MM.1S (cell line): ENCODE data around the gene POFUT2.
A peak's percentile ranks its signal among the peaks of the same experiment; 100 is the strongest.

Experiments used
- DNase-seq: peaks from one replicate; pipeline ENCODE4 v3.0.0-alpha.2; 2015
- H2AFZ ChIP-seq: fragments of 300-600 bp; sonication (generic); 2 replicates; pipeline ENCODE4 v1.6.0; 2016; ENCODE audit warnings: antibody characterized with exemption, low read length
- H3F3A ChIP-seq: fragments of 300-600 bp; sonication (generic); 2 replicates; pipeline ENCODE4 v1.6.1; 2016; ENCODE audit warnings: mild to moderate bottlenecking, antibody characterized with exemption, low read length, moderate library complexity, mixed read lengths; ENCODE audit not compliant: insufficient read depth
- H3K27ac ChIP-seq: fragments of 300-600 bp; sonication (generic); 2 replicates; pipeline ENCODE4 v1.5.1; 2016; ENCODE audit warnings: mild to moderate bottlenecking, low read length
- H3K27me3 ChIP-seq: fragments of 300-600 bp; sonication (generic); replicated peaks from 2 replicates; pipeline ENCODE4 v1.6.0; 2016; ENCODE audit warnings: low read length; ENCODE audit not compliant: insufficient read depth
- H3K36me3 ChIP-seq: fragments of 300-600 bp; sonication (generic); replicated peaks from 2 replicates; pipeline ENCODE4 v1.6.1; 2016; ENCODE audit warnings: mild to moderate bottlenecking, low read length, mixed read lengths; ENCODE audit not compliant: insufficient read depth
- H3K4me1 ChIP-seq: fragments of 300-600 bp; sonication (generic); 2 replicates; pipeline ENCODE4 v1.6.1; 2016; ENCODE audit warnings: low read length, mixed read lengths
- H3K4me2 ChIP-seq: fragments of 300-600 bp; sonication (generic); 2 replicates; pipeline ENCODE4 v1.6.0; 2016; ENCODE audit warnings: low read depth, low read length
- H3K4me3 ChIP-seq: fragments of 300-600 bp; sonication (generic); 2 replicates; pipeline ENCODE4 v1.5.1; 2016; ENCODE audit warnings: low read length, mixed read lengths
- H3K79me2 ChIP-seq: fragments of 300-600 bp; sonication (generic); 2 replicates; pipeline ENCODE4 v1.6.1; 2016; ENCODE audit warnings: mixed run types, low read length, mixed read lengths
- H3K9ac ChIP-seq: fragments of 300-600 bp; sonication (generic); 2 replicates; pipeline ENCODE4 v1.6.1; 2016; ENCODE audit warnings: low read length, mixed read lengths
- H3K9me2 ChIP-seq: fragments of 300-600 bp; sonication (generic); replicated peaks from 2 replicates; pipeline ENCODE4 v1.6.1; 2016; ENCODE audit warnings: mild to moderate bottlenecking, low read length, mixed read lengths; ENCODE audit not compliant: insufficient read depth
- H3K9me3 ChIP-seq: fragments of 300-600 bp; sonication (generic); replicated peaks from 2 replicates; pipeline ENCODE4 v1.6.1; 2016; ENCODE audit warnings: mild to moderate bottlenecking, low read length, mixed read lengths; ENCODE audit not compliant: insufficient read depth
- H4K20me1 ChIP-seq: fragments of 300-600 bp; sonication (generic); 2 replicates; pipeline ENCODE4 v1.6.1; 2016; ENCODE audit warnings: mild to moderate bottlenecking, low read length, moderate library complexity, mixed read lengths; ENCODE audit not compliant: insufficient read depth
- EZH2 ChIP-seq: fragments of 300-600 bp; sonication (generic); optimal IDR thresholded peaks from 2 replicates; pipeline ENCODE3; 2017; ENCODE audit warnings: low read depth, mild to moderate bottlenecking, antibody characterized with exemption, low read length, mixed read lengths
- EZH2phosphoT487 ChIP-seq: fragments of 300-600 bp; sonication (generic); IDR thresholded peaks from 2 replicates; pipeline ENCODE4 v1.6.1; 2018; ENCODE audit warnings: antibody characterized with exemption, low read length
- TF ChIP-seq, protein P1 (sequence below): fragments of 300-600 bp; sonication (generic); IDR thresholded peaks from 2 replicates; pipeline ENCODE4 v1.5.1; 2016; ENCODE audit warnings: antibody characterized with exemption, low read length, mixed read lengths

POFUT2 gene

DNA sequence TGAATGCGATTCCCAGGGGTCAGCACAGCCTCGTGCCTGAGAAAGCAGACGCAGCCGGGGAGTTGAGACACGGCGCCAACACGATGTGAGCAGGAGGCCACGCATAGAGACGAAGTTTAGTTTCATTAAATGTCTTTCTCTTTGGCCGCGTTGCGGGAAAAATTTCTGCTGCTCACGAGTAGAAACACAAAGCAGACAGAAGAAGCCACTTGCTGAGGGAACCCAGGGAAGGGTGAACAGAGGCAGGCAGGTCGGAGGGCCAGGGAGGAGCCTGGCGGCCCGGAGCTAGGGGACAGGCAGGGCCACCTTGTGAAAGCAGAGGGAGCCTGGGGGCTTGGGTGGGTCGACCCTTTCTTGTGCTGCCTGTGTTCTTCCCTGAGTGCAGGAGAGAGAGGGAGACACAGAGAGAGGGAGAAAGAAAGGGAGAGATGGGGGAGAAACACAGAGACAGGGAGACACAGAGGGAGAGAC is 33.2 kb downstream of the POFUT2 start:
- no peaks in the 10 kb centered on the region for H3K9me3 ChIP-seq
- no peak overlapping the region for H3K27ac ChIP-seq
- H3K79me2 ChIP-seq: no peaks in the 10 kb centered on the region
- no peaks in the 10 kb centered on the region for H3K36me3 ChIP-seq
- H4K20me1 ChIP-seq: no peaks in the 10 kb centered on the region
- H3K4me2 ChIP-seq: peak overlapping the region; percentile 48; the same call in 1 of the 2 replicates
- peaks cover 94% of the 10 kb centered on the region for H3K27me3 ChIP-seq
- H3F3A ChIP-seq: no peaks in the 10 kb centered on the region
- no peak overlapping the region for H3K9ac ChIP-seq
- no peak overlapping the region for H3K4me3 ChIP-seq
- no peak for DNase-seq
- H2AFZ ChIP-seq: 0 out of 2 replicates have a peak overlapping the region, but pooled peaks have one; percentile 47
- H3K9me2 ChIP-seq: no peaks in the 10 kb centered on the region
- H3K4me1 ChIP-seq: peaks cover 6% of the 10 kb centered on the region; the same call in 1 of the 2 replicates
- TF ChIP-seq, protein P1, sequence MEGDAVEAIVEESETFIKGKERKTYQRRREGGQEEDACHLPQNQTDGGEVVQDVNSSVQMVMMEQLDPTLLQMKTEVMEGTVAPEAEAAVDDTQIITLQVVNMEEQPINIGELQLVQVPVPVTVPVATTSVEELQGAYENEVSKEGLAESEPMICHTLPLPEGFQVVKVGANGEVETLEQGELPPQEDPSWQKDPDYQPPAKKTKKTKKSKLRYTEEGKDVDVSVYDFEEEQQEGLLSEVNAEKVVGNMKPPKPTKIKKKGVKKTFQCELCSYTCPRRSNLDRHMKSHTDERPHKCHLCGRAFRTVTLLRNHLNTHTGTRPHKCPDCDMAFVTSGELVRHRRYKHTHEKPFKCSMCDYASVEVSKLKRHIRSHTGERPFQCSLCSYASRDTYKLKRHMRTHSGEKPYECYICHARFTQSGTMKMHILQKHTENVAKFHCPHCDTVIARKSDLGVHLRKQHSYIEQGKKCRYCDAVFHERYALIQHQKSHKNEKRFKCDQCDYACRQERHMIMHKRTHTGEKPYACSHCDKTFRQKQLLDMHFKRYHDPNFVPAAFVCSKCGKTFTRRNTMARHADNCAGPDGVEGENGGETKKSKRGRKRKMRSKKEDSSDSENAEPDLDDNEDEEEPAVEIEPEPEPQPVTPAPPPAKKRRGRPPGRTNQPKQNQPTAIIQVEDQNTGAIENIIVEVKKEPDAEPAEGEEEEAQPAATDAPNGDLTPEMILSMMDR: no peak
- TF ChIP-seq EZH2 (no peak), EZH2phosphoT487 (no peak)

DNA sequence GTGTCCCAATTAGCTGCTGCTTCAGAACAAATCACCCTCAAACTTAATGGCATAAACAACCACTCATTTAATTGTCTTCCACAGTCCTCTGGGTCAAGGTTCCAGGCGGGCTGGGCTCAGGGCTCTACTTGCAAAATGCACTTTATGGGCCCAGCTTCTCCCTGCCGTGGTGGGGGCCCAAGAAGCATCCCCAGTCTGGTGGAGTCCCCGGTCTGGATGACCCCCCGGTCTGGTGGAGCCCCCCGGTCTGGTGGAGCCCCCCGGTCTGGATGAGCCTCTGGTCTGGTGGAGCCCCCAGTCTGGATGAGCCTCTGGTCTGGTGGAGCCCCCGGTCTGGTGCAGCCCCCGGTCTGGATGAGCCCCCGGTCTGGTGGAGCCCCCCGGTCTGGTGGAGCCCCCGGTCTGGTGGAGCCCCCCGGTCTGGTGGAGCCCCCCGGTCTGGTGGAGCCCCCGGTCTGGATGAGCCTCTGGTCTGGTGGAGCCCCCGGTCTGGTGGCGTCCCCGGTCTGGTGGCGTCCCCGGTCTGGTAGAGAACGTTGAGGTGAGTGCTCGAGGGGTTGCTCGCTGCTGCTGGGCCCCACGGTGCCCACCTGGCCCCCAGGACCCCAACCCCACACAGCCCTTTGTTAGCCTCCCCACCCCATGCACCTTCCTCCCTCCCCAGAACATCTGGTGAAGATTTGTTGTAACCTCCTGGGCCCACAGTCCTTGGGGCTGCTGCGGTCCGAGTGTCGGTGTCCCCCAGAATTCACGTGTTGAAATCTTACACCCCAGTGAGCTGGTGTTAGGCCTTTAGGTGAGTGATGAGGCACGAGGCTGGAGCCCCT is 33.8 kb downstream of the POFUT2 start:
- Histone ChIP-seq H3K27ac (no peak overlapping the region), H3K36me3 (no peaks in the 10 kb centered on the region), H3K27me3 (peaks cover 94% of the 10 kb centered on the region), H4K20me1 (no peaks in the 10 kb centered on the region), H3K4me2 (no peak overlapping the region), H3K9ac (no peak overlapping the region), H3K4me3 (no peak overlapping the region), H3K79me2 (no peaks in the 10 kb centered on the region), H3K9me3 (no peaks in the 10 kb centered on the region), H3K9me2 (no peaks in the 10 kb centered on the region), H2AFZ (no peak overlapping the region), H3K4me1 (peaks cover 6% of the 10 kb centered on the region; the same call in 1 of the 2 replicates), H3F3A (no peaks in the 10 kb centered on the region)
- no peak for TF ChIP-seq EZH2phosphoT487
- TF ChIP-seq, protein P1: no peak
- no peak for TF ChIP-seq EZH2
- DNase-seq: no peak

DNA sequence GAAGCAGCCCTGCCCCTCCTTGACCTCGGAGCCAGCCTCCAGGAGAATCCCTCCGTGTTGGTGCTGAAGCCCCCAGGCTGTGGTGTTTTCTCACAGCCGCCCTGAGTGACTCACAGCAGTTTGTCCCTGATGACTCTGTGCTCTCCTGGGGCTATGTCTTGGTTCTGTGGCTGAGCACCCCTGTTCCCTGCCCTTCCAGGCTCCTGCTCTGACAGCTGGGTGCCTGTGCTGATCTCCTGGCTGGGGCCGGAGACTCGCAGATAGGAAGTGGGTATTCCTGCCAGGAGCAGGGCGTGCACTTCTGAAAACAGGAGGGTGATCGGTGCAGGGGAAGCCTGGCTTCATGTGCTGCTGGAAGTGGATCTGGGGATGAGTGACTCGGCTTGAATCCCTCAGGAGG is 34.5 kb downstream of the POFUT2 start:
- H3F3A ChIP-seq: no peaks in the 10 kb centered on the region
- no peak overlapping the region for H3K27ac ChIP-seq
- no peak for TF ChIP-seq EZH2
- no peak for TF ChIP-seq EZH2phosphoT487
- TF ChIP-seq, protein P1: no peak
- no peaks in the 10 kb centered on the region for H4K20me1 ChIP-seq
- peaks cover 6% of the 10 kb centered on the region; the same call in 1 of the 2 replicates for H3K4me1 ChIP-seq
- no peak overlapping the region for H3K4me2 ChIP-seq
- H3K36me3 ChIP-seq: no peaks in the 10 kb centered on the region
- no peaks in the 10 kb centered on the region for H3K79me2 ChIP-seq
- H3K9me2 ChIP-seq: no peaks in the 10 kb centered on the region
- DNase-seq: no peak
- H3K9ac ChIP-seq: no peak overlapping the region
- no peak overlapping the region for H2AFZ ChIP-seq
- no peaks in the 10 kb centered on the region for H3K9me3 ChIP-seq
- H3K4me3 ChIP-seq: no peak overlapping the region
- peaks cover 94% of the 10 kb centered on the region for H3K27me3 ChIP-seq
